MM.1S (cell line): ENCODE measurements around the gene MAML3.

Experiments used
- DNase-seq: peaks from one replicate; pipeline ENCODE4 v3.0.0-alpha.2; 2015
- H2AFZ ChIP-seq: fragments of 300-600 bp; sonication (generic); 2 replicates; pipeline ENCODE4 v1.6.0; 2016; ENCODE audit warnings: antibody characterized with exemption, low read length
- H3F3A ChIP-seq: fragments of 300-600 bp; sonication (generic); 2 replicates; pipeline ENCODE4 v1.6.1; 2016; ENCODE audit warnings: mild to moderate bottlenecking, antibody characterized with exemption, low read length, moderate library complexity, mixed read lengths; ENCODE audit not compliant: insufficient read depth
- H3K27ac ChIP-seq: fragments of 300-600 bp; sonication (generic); 2 replicates; pipeline ENCODE4 v1.5.1; 2016; ENCODE audit warnings: mild to moderate bottlenecking, low read length
- H3K27me3 ChIP-seq: fragments of 300-600 bp; sonication (generic); replicated peaks from 2 replicates; pipeline ENCODE4 v1.6.0; 2016; ENCODE audit warnings: low read length; ENCODE audit not compliant: insufficient read depth
- H3K36me3 ChIP-seq: fragments of 300-600 bp; sonication (generic); replicated peaks from 2 replicates; pipeline ENCODE4 v1.6.1; 2016; ENCODE audit warnings: mild to moderate bottlenecking, low read length, mixed read lengths; ENCODE audit not compliant: insufficient read depth
- H3K4me1 ChIP-seq: fragments of 300-600 bp; sonication (generic); 2 replicates; pipeline ENCODE4 v1.6.1; 2016; ENCODE audit warnings: low read length, mixed read lengths
- H3K4me2 ChIP-seq: fragments of 300-600 bp; sonication (generic); 2 replicates; pipeline ENCODE4 v1.6.0; 2016; ENCODE audit warnings: low read depth, low read length
- H3K4me3 ChIP-seq: fragments of 300-600 bp; sonication (generic); 2 replicates; pipeline ENCODE4 v1.5.1; 2016; ENCODE audit warnings: low read length, mixed read lengths
- H3K79me2 ChIP-seq: fragments of 300-600 bp; sonication (generic); 2 replicates; pipeline ENCODE4 v1.6.1; 2016; ENCODE audit warnings: mixed run types, low read length, mixed read lengths
- H3K9ac ChIP-seq: fragments of 300-600 bp; sonication (generic); 2 replicates; pipeline ENCODE4 v1.6.1; 2016; ENCODE audit warnings: low read length, mixed read lengths
- H3K9me2 ChIP-seq: fragments of 300-600 bp; sonication (generic); replicated peaks from 2 replicates; pipeline ENCODE4 v1.6.1; 2016; ENCODE audit warnings: mild to moderate bottlenecking, low read length, mixed read lengths; ENCODE audit not compliant: insufficient read depth
- H3K9me3 ChIP-seq: fragments of 300-600 bp; sonication (generic); replicated peaks from 2 replicates; pipeline ENCODE4 v1.6.1; 2016; ENCODE audit warnings: mild to moderate bottlenecking, low read length, mixed read lengths; ENCODE audit not compliant: insufficient read depth
- H4K20me1 ChIP-seq: fragments of 300-600 bp; sonication (generic); 2 replicates; pipeline ENCODE4 v1.6.1; 2016; ENCODE audit warnings: mild to moderate bottlenecking, low read length, moderate library complexity, mixed read lengths; ENCODE audit not compliant: insufficient read depth
- CTCF ChIP-seq: fragments of 300-600 bp; sonication (generic); IDR thresholded peaks from 2 replicates; pipeline ENCODE4 v1.5.1; 2016; ENCODE audit warnings: antibody characterized with exemption, low read length, mixed read lengths
- EZH2 ChIP-seq: fragments of 300-600 bp; sonication (generic); optimal IDR thresholded peaks from 2 replicates; pipeline ENCODE3; 2017; ENCODE audit warnings: low read depth, mild to moderate bottlenecking, antibody characterized with exemption, low read length, mixed read lengths
- EZH2phosphoT487 ChIP-seq: fragments of 300-600 bp; sonication (generic); IDR thresholded peaks from 2 replicates; pipeline ENCODE4 v1.6.1; 2018; ENCODE audit warnings: antibody characterized with exemption, low read length

Gene MAML3

DNA sequence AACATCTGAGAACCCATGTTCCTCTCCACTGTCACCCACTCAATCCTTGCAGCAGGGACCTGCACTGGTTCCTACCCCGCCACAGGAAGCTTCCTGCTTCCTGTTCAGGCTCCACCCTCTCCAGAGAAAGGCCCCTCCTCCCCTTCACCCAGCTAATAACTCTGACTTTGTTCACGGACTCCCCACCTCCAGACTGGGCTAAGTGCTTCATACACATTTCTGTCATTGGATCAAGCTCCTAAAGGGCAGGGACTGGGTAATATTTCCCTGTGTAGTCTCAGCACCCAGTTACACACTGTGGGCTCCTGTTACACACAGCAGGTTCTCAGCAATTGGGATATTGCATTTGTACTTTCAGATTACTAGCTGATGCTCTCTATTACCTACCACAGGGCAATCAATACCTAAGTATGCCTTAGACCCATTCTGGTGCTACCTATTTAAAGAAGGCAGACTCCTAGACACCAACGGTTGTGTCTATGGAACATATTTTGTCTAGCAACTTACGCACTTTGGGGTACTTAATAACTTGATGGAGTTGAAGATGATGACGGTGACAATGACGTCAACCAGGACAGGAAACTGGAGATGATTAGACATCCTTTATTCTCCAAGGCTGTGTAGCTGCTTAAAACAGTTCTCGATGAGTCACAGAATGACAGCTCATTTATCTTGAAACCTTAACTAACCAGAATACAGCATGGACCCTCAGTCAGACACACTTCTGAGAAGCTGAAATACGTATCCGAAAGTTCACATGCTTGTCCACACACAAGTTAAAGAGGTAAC is 58.1 kb downstream of the MAML3 start:
- DNase-seq, result no peak
- H3K4me1 ChIP-seq, result no peaks in the 10 kb centered on the region
- no peaks in the 10 kb centered on the region for H3K36me3 ChIP-seq
- no peaks in the 10 kb centered on the region for H3K9me2 ChIP-seq
- no peak for TF ChIP-seq EZH2phosphoT487
- no peak overlapping the region for H3K27ac ChIP-seq
- H3K27me3 ChIP-seq, result no peaks in the 10 kb centered on the region
- no peak overlapping the region for H2AFZ ChIP-seq
- no peaks in the 10 kb centered on the region for H3K79me2 ChIP-seq
- H3K4me2 ChIP-seq, result no peak overlapping the region
- no peaks in the 10 kb centered on the region for H3F3A ChIP-seq
- no peak overlapping the region for H3K4me3 ChIP-seq
- H4K20me1 ChIP-seq, result no peaks in the 10 kb centered on the region
- H3K9ac ChIP-seq, result no peak overlapping the region
- no peaks in the 10 kb centered on the region for H3K9me3 ChIP-seq

DNA sequence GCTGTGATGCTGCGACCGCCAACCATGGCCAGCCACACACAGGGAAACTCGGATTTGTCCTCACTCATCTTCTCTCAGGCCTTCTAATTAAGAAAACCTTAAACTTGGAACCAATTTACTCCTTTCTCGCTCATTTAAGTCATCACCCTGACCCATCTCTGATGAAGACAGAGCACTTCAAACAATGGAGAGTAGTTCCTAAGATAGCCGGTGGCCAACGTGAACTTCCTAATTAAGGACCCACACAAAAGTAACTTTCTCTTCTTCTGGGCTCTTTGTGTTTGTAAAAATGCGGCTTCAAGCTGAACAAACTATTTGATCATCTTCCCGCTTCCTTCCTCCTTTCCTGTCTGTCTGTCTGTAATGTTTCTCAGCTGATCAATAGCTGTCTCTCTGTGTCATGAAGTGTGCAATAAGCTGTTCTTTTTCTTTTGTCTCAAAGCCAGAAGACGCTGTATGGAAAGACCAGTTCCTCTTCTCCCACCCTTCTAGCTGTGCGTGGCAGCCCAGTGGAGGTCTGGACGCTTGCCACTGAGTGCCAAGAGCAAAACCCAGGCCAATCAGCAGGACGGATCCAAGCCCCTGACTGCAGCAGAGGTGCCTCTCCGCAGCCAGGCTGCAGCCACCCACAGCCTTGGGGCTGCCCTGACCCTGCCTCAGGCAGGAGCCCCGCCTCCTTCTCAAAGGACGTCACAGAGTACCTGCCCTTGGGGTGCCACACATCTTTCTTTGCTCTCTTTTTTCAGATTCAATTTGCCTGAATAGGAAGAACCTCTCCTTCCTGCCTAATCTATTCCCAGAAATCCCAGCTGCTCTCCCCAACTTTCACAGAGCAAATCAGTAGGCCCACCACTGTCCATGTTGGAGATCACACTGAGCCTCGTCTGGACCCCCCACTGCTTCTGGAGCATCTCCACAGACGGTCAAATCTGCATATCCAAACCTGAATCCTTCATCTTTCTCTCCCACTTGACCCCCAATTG is 59.3 kb downstream of the MAML3 start:
- Histone ChIP-seq H3K27me3 (no peaks in the 10 kb centered on the region), H3K79me2 (no peaks in the 10 kb centered on the region), H3K27ac (no peak overlapping the region), H3K9ac (no peak overlapping the region), H3F3A (no peaks in the 10 kb centered on the region), H3K9me2 (no peaks in the 10 kb centered on the region), H3K4me1 (no peaks in the 10 kb centered on the region), H3K4me3 (no peak overlapping the region), H3K36me3 (no peaks in the 10 kb centered on the region), H4K20me1 (no peaks in the 10 kb centered on the region), H3K4me2 (no peak overlapping the region), H3K9me3 (no peaks in the 10 kb centered on the region), H2AFZ (no peak overlapping the region)
- no peak for DNase-seq
- TF ChIP-seq EZH2 (no peak), EZH2phosphoT487 (no peak), CTCF (no peak)

- no peak overlapping the region for H2AFZ ChIP-seq
- no peaks in the 10 kb centered on the region for H3K9me3 ChIP-seq
- H3K27ac ChIP-seq, result no peak overlapping the region
- no peak for DNase-seq
- TF ChIP-seq EZH2phosphoT487 (no peak), EZH2 (no peak), CTCF (no peak)
- H3K9me2 ChIP-seq, result no peaks in the 10 kb centered on the region
- H3K4me3 ChIP-seq, result no peak overlapping the region
- H3K9ac ChIP-seq, result no peak overlapping the region
- H3K4me2 ChIP-seq, result no peak overlapping the region
- H3K36me3 ChIP-seq, result no peaks in the 10 kb centered on the region
- H3K79me2 ChIP-seq, result no peaks in the 10 kb centered on the region
- no peaks in the 10 kb centered on the region for H3K4me1 ChIP-seq
- no peaks in the 10 kb centered on the region for H4K20me1 ChIP-seq
- H3K27me3 ChIP-seq, result no peaks in the 10 kb centered on the region
- no peaks in the 10 kb centered on the region for H3F3A ChIP-seq
These were observed 61.7 kb downstream of the MAML3 start for GRCh38 chr4:140092094-140092851.
